ENCODE data around the gene TOM1L2. TPM values are rescaled to one million over a fixed set of nuclear protein-coding genes. Genes with fewer than 3 reads are reported as not detected.

The TOM1L2 gene
- total RNA-seq, 2 experiments from 2014 or later, result 32.9 to 37.0 TPM

- no peak for DNase-seq
- H3K27ac Mint-ChIP-seq, result no peak overlapping the region
- no peaks in the 10 kb centered on the region for H3K9me3 Mint-ChIP-seq
- no peak for ATAC-seq (ENCODE audit: low read depth)
- POLR2A ChIA-PET, result no interaction called here
- H3K36me3 Mint-ChIP-seq, result peaks cover 5% of the 10 kb centered on the region
- no peaks in the 10 kb centered on the region for H3K27me3 Mint-ChIP-seq
- no peak overlapping the region for H3K4me3 Mint-ChIP-seq
- H3K4me1 Mint-ChIP-seq, result peaks cover 18% of the 10 kb centered on the region
Measured at GRCh38 chr17:17796787-17797061, 175.5 kb downstream of the TOM1L2 start.

GRCh38 chr17:17795946-17796786 lies 176.0 kb downstream of the TOM1L2 start:
- POLR2A ChIA-PET, result no interaction called here
- H3K27me3 Mint-ChIP-seq, result no peaks in the 10 kb centered on the region
- peaks cover 22% of the 10 kb centered on the region for H3K4me1 Mint-ChIP-seq
- H3K36me3 Mint-ChIP-seq, result peaks cover 5% of the 10 kb centered on the region
- no peak overlapping the region for H3K27ac Mint-ChIP-seq
- no peak overlapping the region for H3K4me3 Mint-ChIP-seq
- no peak for DNase-seq
- no peak for ATAC-seq (ENCODE audit: low read depth)
- no peaks in the 10 kb centered on the region for H3K9me3 Mint-ChIP-seq

GRCh38 chr17:17795296-17795695 lies 176.9 kb downstream of the TOM1L2 start:
- ATAC-seq (ENCODE audit: low read depth) (no peak), DNase-seq (no peak)
- Mint-ChIP-seq H3K27ac (no peak overlapping the region), H3K4me3 (no peak overlapping the region), H3K36me3 (peaks cover 5% of the 10 kb centered on the region), H3K9me3 (no peaks in the 10 kb centered on the region), H3K27me3 (no peaks in the 10 kb centered on the region), H3K4me1 (peaks cover 22% of the 10 kb centered on the region)
- POLR2A ChIA-PET, result no interaction called here

GRCh38 chr17:17794382-17794781 lies 177.8 kb downstream of the TOM1L2 start:
- DNase-seq (no peak), ATAC-seq (ENCODE audit: low read depth) (no peak)
- H3K4me3 Mint-ChIP-seq, result no peak overlapping the region
- H3K4me1 Mint-ChIP-seq, result peaks cover 24% of the 10 kb centered on the region
- peaks cover 5% of the 10 kb centered on the region for H3K36me3 Mint-ChIP-seq
- no peak overlapping the region for H3K27ac Mint-ChIP-seq
- POLR2A ChIA-PET, result interaction anchor here (1.1 kb wide), 1 partner anchor 9 kb away, joined by 5 read pairs; no protein-coding TSS in a partner anchor
- no peaks in the 10 kb centered on the region for H3K27me3 Mint-ChIP-seq
- H3K9me3 Mint-ChIP-seq, result no peaks in the 10 kb centered on the region

Small RNAs within 50 kb of the gene (microRNA-seq; reads per million reads assigned to microRNA genes)
- 259 reads per million, percentile 68 among the genes with 10 or more reads in this experiment for gene MIR33B
- gene MIR6777, result not detected

Other genes starting within 250 kb of the TOM1L2 start
- 100 to 1,000 TPM; 218 to 229 TPM for gene SREBF1, start 135.4 kb downstream of the TOM1L2 start, total RNA-seq
- gene DRC3, start 462 bp upstream of the TOM1L2 start, total RNA-seq, result under 1 TPM; 0.67 to 0.77 TPM
- gene ATPAF2, start 66.8 kb upstream of the TOM1L2 start, total RNA-seq, result 10 to 100 TPM; 22.9 to 29.9 TPM
- 10 to 100 TPM in 1 of 2 experiments, 1 to 10 TPM in 1; 9.4 to 10.6 TPM for gene GID4, start 67.0 kb upstream of the TOM1L2 start, total RNA-seq
- gene DRG2, start 115.5 kb upstream of the TOM1L2 start, total RNA-seq, result 10 to 100 TPM; 43.6 to 53.2 TPM
- gene MYO15A, start 136.4 kb upstream of the TOM1L2 start, total RNA-seq, result 1 to 10 TPM; 1.0 TPM
- gene ALKBH5, start 211.4 kb upstream of the TOM1L2 start, total RNA-seq, result 100 to 1,000 TPM; 133 to 134 TPM

Data from activated naive CD8-positive, alpha-beta T cell treated with anti-CD3 and anti-CD28 coated beads, Interleukin-2, amount 10 ng/mL, durations not matched to agents 7 days and 5 days (primary cell).